ENCODE data around the gene KCNJ6.
"Not testable (repeated sequence)": the region's sequence is repeated elsewhere in the genome, so short reads cannot be mapped to it uniquely, and the experiment has no call there.

Gene KCNJ6

GRCh38 chr21:37595944-37596343, 320.3 kb downstream of the KCNJ6 start:
- no peak for DNase-seq (ENCODE audit: low spot score)

- DNase-seq (ENCODE audit: low spot score), result no peak
These were observed 321.7 kb downstream of the KCNJ6 start for GRCh38 chr21:37594472-37594951.

- no peak for DNase-seq (ENCODE audit: low spot score)
These were observed 322.4 kb downstream of the KCNJ6 start for GRCh38 chr21:37593740-37594471.

GRCh38 chr21:37593015-37593414, 323.2 kb downstream of the KCNJ6 start:
- no peak for DNase-seq (ENCODE audit: low spot score)

GRCh38 chr21:37592496-37592895, 323.8 kb downstream of the KCNJ6 start:
- no peak for DNase-seq (ENCODE audit: low spot score)

- DNase-seq (ENCODE audit: low spot score), result not testable (repeated sequence)
These were observed 324.3 kb downstream of the KCNJ6 start for GRCh38 chr21:37591994-37592393.

- not testable (repeated sequence) for DNase-seq (ENCODE audit: low spot score)
These were observed 325.4 kb downstream of the KCNJ6 start for GRCh38 chr21:37590836-37591235.

- not testable (repeated sequence) for DNase-seq (ENCODE audit: low spot score)
These were observed 327.6 kb downstream of the KCNJ6 start for GRCh38 chr21:37588644-37589043.

GRCh38 chr21:37587635-37588177, 328.6 kb downstream of the KCNJ6 start:
- DNase-seq (ENCODE audit: low spot score), result no peak

GRCh38 chr21:37587203-37587602, 329.1 kb downstream of the KCNJ6 start:
- no peak for DNase-seq (ENCODE audit: low spot score)

- DNase-seq (ENCODE audit: low spot score), result peak; percentile 44
These were observed 333.7 kb downstream of the KCNJ6 start for GRCh38 chr21:37582590-37582989.

- DNase-seq (ENCODE audit: low spot score), result no peak
These were observed 335.6 kb downstream of the KCNJ6 start for GRCh38 chr21:37580666-37581065.

- no peak for DNase-seq (ENCODE audit: low spot score)
These were observed 336.9 kb downstream of the KCNJ6 start for GRCh38 chr21:37579356-37579755.

GRCh38 chr21:37578471-37579126, 337.7 kb downstream of the KCNJ6 start:
- no peak for DNase-seq (ENCODE audit: low spot score)

- not testable (repeated sequence) for DNase-seq (ENCODE audit: low spot score)
These were observed 339.3 kb downstream of the KCNJ6 start for GRCh38 chr21:37576929-37577328.

- DNase-seq (ENCODE audit: low spot score), result no peak
These were observed 340.7 kb downstream of the KCNJ6 start for GRCh38 chr21:37575580-37575979.

- DNase-seq (ENCODE audit: low spot score), result no peak
These were observed 341.5 kb downstream of the KCNJ6 start for GRCh38 chr21:37574751-37575150.

GRCh38 chr21:37574316-37574715, 341.9 kb downstream of the KCNJ6 start:
- no peak for DNase-seq (ENCODE audit: low spot score)

GRCh38 chr21:37571442-37571841, 344.8 kb downstream of the KCNJ6 start:
- DNase-seq (ENCODE audit: low spot score), result no peak

- no peak for DNase-seq (ENCODE audit: low spot score)
These were observed 347.3 kb downstream of the KCNJ6 start for GRCh38 chr21:37568916-37569315.

GRCh38 chr21:37568415-37568814, 347.8 kb downstream of the KCNJ6 start:
- no peak for DNase-seq (ENCODE audit: low spot score)

GRCh38 chr21:37566790-37567615, 349.3 kb downstream of the KCNJ6 start:
- no peak for DNase-seq (ENCODE audit: low spot score)

Measured in hematopoietic multipotent progenitor cell treated with erythropoietin and hydrocortisone succinate and interleukin-3 and kit ligand, for 15 days (in vitro differentiated cells).